Lower lobe of right lung (tissue), 2 donors: ENCODE results near the gene PDXP. TPM values are rescaled to one million over a fixed set of nuclear protein-coding genes. Genes with fewer than 3 reads are reported as not detected.

Experiments used
- ATAC-seq, 2 donors: fragments of 200-7000 bp; cut with Tn5 transposase; one replicate each; pipeline ENCODE4 v1.9.1; 2020 to 2022; ENCODE audit warnings: mild to moderate bottlenecking in 2 of 2, moderate library complexity in 2 of 2
- DNase-seq: peaks from one replicate; pipeline ENCODE4 v3.0.0-alpha.2; 2020
- H3K27ac ChIP-seq: fragments of 200-600 bp; one replicate; pipeline ENCODE4 v1.8.0; 2022
- H3K27me3 ChIP-seq: fragments of 200-600 bp; one replicate; pipeline ENCODE4 v1.8.0; 2022; ENCODE audit warnings: low read depth
- H3K36me3 ChIP-seq: fragments of 200-600 bp; one replicate; pipeline ENCODE4 v1.8.0; 2022; ENCODE audit warnings: mild to moderate bottlenecking
- H3K4me1 ChIP-seq: fragments of 200-600 bp; one replicate; pipeline ENCODE4 v1.8.0; 2022
- H3K4me3 ChIP-seq: fragments of 200-600 bp; one replicate; pipeline ENCODE4 v1.8.0; 2022; ENCODE audit warnings: mild to moderate bottlenecking
- H3K9me3 ChIP-seq: fragments of 200-600 bp; one replicate; pipeline ENCODE4 v1.8.0; 2022
- intact Hi-C: fragments of 100-400 bp; cut with DNase I; formaldehyde crosslinking; loops from one replicate; pipeline ENCODE4 v1.11.0; 2022
- total RNA-seq: library from RNA; stranded (reverse); fragmentation: NEBNext Ultra II Directional; extraction: Animal tissue kit (Norgen Biotek cat#: 25700); gene quantifications from one replicate; pipeline ENCODE4 v1.2.1, GENCODE V29; 2021
- TF ChIP-seq, protein P1 (sequence below): fragments of 200-600 bp; IDR thresholded peaks from one replicate; pipeline ENCODE4 v1.8.0; 2022; ENCODE audit warnings: antibody characterized with exemption, mild to moderate bottlenecking
- donor health status: DM: no; HTN: yes; CAD: no; lungs with severe emphysema.

Gene PDXP
- total RNA-seq, 1 donor from 2014 or later, result 3.9 TPM

DNA sequence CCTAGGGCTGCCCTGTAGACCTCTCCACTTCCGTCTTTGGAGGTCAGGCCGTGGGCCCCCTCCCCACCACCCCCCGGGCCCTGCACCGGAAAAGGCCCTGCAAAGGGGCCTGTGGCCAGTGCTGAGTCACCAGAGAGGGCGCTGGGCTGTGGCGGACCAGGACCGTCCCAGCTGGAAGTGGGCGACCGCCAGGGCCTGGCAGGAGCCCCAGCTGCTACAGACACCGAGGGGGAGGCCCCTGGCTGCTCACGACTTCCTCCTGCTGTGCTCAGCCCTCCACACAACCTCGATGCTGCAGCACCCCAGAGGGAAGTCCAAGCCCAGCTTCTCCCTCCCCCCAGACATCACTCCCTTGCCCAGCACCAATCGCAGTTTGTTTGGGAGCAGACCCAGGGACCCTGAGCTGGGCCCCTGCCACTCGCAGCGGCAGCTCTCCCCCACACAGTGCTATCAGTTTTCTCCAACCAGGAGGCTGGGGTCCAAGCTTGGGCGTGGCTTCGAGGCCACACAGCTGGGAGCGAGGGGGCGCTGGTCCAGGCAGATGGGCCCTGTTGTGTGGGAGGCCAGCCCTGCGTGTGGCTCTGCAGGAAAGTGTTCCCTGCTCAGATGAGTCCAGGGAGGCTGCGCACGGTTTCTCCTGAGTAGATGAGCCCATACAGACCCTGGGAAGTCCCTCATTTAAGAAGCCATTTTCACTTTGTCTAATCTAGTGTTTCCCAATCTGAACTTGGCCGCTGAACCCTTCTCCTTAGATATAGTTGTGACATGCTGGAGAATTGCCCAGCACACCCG lies 24.7 kb upstream of the PDXP start:
- intact Hi-C loops, result no loop called here
- Histone ChIP-seq H3K4me3 (peak overlapping the region; percentile 20), H3K4me1 (peaks cover 65% of the 10 kb centered on the region), H3K9me3 (no peaks in the 10 kb centered on the region), H3K36me3 (peaks cover 38% of the 10 kb centered on the region), H3K27ac (peak overlapping the region; percentile 84), H3K27me3 (no peaks in the 10 kb centered on the region)
- DNase-seq (peak; percentile 89), ATAC-seq (peak; percentile 78 to 85)
- TF ChIP-seq, protein P1, sequence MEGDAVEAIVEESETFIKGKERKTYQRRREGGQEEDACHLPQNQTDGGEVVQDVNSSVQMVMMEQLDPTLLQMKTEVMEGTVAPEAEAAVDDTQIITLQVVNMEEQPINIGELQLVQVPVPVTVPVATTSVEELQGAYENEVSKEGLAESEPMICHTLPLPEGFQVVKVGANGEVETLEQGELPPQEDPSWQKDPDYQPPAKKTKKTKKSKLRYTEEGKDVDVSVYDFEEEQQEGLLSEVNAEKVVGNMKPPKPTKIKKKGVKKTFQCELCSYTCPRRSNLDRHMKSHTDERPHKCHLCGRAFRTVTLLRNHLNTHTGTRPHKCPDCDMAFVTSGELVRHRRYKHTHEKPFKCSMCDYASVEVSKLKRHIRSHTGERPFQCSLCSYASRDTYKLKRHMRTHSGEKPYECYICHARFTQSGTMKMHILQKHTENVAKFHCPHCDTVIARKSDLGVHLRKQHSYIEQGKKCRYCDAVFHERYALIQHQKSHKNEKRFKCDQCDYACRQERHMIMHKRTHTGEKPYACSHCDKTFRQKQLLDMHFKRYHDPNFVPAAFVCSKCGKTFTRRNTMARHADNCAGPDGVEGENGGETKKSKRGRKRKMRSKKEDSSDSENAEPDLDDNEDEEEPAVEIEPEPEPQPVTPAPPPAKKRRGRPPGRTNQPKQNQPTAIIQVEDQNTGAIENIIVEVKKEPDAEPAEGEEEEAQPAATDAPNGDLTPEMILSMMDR, result peak; percentile 41

DNA sequence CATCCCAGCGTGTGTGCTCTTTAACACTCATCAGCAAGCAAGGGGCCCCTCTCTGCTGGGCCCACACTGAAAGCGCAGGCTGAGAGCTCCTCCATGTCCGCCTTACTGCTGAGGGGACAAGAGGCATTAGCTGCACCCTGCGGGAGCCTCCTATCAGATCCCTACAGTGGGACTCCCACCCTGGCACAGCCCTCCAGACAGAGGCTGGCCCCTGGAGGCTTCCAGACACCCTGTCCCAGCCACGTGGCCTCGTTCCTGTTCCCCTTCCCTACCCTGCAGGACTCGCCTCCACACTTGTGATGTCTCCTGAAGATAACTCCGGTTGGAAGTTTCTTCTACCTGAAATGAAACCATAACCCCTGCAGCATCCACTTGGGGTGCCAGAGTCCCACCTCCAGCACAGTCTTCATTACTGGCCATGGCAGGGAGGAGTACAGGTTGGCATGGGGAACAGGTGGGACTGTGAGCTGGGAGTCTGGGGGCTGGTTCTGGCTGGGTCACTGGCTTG lies 24.1 kb upstream of the PDXP start:
- H3K4me1 ChIP-seq, result peaks cover 70% of the 10 kb centered on the region
- ATAC-seq (peak in 1 of 2 donors; percentile 0), DNase-seq (no peak)
- TF ChIP-seq, protein P1, result no peak
- intact Hi-C loops, result no loop called here
- H3K27me3 ChIP-seq, result no peaks in the 10 kb centered on the region
- peak overlapping the region; percentile 20 for H3K4me3 ChIP-seq
- peaks cover 31% of the 10 kb centered on the region for H3K36me3 ChIP-seq
- H3K9me3 ChIP-seq, result no peaks in the 10 kb centered on the region
- peak overlapping the region; percentile 84 for H3K27ac ChIP-seq

DNA sequence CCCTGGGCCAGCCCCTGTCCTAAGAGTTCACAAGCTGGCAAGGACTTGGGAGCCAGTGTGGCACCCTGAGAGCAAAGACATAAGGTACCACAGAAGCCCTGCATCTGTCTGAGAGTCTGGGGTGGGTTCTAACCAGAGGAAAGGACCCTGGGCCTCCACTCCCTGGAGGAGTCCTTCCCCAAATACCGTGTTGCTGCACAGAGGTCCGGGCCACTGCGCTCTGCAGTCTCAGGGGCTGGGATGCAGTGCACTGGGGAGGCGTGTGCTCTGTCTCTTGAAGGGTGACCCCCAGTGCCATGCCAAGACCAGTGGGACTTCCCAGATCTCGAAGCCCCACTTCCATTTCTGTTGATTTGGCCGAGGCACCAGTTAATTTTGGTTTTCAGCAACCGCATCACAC lies 23.4 kb upstream of the PDXP start:
- peak overlapping the region; percentile 84 for H3K27ac ChIP-seq
- TF ChIP-seq, protein P1, result no peak
- no peaks in the 10 kb centered on the region for H3K9me3 ChIP-seq
- H3K4me1 ChIP-seq, result peaks cover 74% of the 10 kb centered on the region
- no peak overlapping the region for H3K4me3 ChIP-seq
- peaks cover 25% of the 10 kb centered on the region for H3K36me3 ChIP-seq
- H3K27me3 ChIP-seq, result no peaks in the 10 kb centered on the region
- no peak for ATAC-seq
- intact Hi-C loops, result no loop called here
- no peak for DNase-seq

DNA sequence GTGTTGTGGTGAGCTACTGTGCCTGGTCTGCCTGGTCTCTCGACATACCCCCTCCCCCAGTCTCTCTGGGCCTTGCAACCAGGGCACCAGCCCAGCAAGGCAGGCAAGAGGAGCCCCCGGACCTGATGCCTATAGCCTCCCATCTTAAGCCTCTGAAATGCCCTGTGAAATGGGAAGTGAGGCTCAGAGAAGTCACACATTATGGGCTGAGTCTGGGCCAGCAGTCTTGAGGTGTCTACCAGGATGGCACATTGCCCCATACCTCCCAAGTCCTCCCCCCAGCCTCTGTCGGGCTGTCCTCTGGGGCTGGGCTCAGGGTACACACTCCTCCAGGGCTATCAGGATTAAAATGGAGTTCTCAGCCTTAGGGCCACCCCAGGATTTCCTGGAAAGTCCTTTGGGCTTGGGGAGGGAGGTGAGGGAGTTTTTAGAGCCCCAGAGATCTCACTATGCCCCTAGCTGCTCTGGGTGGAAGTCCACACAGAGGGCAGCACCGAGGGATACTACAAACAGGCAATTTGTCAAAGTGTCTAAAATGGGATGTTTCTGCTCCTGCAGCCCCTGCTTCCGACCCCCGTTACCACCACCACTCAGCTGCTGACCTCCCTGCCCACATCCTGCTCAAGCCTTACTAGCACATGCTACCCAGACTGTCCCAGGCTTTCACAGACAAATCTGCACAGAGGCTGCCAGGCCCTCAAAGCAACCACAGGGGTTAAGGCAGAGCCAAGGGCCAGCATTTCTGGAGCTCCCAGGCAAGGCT lies 22.2 kb upstream of the PDXP start:
- intact Hi-C loops, result no loop called here
- H3K4me1 ChIP-seq, result peaks cover 86% of the 10 kb centered on the region
- H3K9me3 ChIP-seq, result no peaks in the 10 kb centered on the region
- no peak for ATAC-seq
- H3K4me3 ChIP-seq, result no peak overlapping the region
- TF ChIP-seq, protein P1, result no peak
- peaks cover 14% of the 10 kb centered on the region for H3K36me3 ChIP-seq
- H3K27ac ChIP-seq, result peak overlapping the region; percentile 36
- DNase-seq, result no peak
- H3K27me3 ChIP-seq, result no peaks in the 10 kb centered on the region

DNA sequence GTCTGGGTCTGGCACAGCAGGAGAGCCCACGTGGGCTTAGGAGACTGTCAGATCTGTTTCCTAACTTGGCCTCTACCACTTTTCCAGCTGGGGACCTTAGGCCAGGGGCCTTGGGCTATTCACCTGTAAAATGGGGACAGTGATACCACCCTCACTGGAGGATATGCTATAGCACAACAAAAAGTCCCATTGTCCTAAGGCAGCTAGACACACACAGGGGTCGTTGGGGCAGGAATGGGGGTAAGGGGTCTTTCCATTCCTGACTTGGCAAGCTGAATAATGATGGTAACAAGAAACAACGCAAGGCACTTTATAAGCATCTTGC lies 21.6 kb upstream of the PDXP start:
- H3K27me3 ChIP-seq, result no peaks in the 10 kb centered on the region
- intact Hi-C loops, result no loop called here
- no peak overlapping the region for H3K4me3 ChIP-seq
- H3K36me3 ChIP-seq, result peaks cover 8% of the 10 kb centered on the region
- peak overlapping the region; percentile 36 for H3K27ac ChIP-seq
- TF ChIP-seq, protein P1, result no peak
- peaks cover 91% of the 10 kb centered on the region for H3K4me1 ChIP-seq
- DNase-seq (no peak), ATAC-seq (no peak)
- no peaks in the 10 kb centered on the region for H3K9me3 ChIP-seq
